ENCODE results near the gene UBE2O.
A peak's percentile ranks its signal among the peaks of the same experiment; 100 is the strongest.

UBE2O gene

DNA sequence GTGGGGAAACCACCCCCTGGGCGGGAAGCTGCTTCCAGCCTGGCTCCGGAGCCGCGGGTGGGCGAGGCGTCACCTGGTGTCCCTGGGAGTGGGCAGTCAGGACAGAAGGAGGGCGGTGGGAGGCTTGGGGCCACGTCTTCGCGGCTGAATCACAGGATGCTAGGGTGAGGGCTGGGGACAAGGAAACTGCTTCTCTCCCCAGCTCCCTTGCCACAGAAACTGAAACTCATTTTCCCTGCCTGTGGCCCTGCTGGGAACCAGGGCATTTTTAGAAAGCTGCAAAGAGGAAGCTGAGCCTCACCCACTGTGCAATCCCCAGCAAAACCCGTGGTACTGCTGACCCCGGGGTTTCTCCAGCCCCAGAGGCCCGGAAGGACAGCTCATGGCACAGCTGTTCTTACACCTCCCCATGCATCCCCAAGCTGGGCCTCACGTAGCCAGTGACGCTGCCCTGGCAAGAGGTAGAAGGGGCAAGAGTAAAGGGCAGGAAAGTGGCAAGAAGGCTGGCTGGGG lies 40.1 kb upstream of the UBE2O start:
- Mint-ChIP-seq H3K4me3 (peak overlapping the region; percentile 66), H3K27ac (peak overlapping the region; percentile 90), H3K36me3 (peaks cover 8% of the 10 kb centered on the region), H3K27me3 (no peaks in the 10 kb centered on the region), H3K4me1 (peaks cover 82% of the 10 kb centered on the region), H3K9me3 (no peaks in the 10 kb centered on the region)
- CTCF ChIA-PET: interaction anchor here (0.9 to 2.8 kb wide), 6 partner anchors 9 to 85 kb away, joined by 3 to 17 read pairs (median 8); partner anchors contain the start of genes AANAT and UBE2O
- DNase-seq: peak; percentile 70

DNA sequence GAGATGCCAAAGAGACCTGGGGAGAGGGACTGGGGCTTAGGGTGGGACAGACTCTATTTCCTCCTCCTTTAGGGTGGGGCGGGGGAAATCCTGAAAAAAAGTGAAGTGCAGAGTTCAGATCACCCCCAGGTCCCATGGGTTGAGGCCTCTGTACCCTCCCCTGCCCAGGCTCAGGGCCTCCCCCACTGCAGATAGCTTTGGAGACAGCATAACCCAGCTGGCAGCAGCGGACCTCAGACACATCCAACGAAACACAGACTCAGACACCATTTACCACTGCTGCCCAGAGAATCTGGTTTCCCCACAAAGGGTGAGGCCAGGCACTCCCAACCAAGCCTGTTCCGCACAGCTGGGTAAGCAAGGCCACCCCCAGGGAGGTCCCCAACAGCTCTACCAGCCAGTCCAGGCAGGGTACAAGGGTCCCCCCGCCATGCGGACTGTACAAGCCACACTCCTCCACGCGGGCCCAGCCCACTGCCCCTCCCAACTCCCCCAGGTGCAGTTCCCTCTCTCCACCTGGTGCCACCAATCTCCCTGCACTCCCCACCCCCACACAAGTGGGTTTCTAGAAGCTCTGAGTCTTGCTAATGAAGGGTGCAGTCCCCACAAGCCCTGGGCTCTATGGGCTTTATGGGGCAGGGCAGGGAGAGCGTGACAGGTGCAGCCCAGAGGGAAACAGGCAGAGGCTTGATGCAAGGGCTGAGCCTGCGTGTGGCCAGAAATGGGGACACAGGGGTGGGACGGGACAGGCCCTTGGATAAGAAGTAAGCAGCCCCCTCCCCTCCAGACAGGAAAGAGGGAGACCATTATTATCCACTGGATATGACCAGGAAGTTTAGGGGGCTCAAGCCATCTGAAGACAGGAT lies 39.4 kb upstream of the UBE2O start:
- H3K36me3 Mint-ChIP-seq: peaks cover 9% of the 10 kb centered on the region
- CTCF ChIA-PET: interaction anchor here (1.1 to 2.8 kb wide), 5 partner anchors 10 to 39 kb away, joined by 3 to 17 read pairs (median 10); partner anchors contain the start of genes AANAT and UBE2O
- no peaks in the 10 kb centered on the region for H3K9me3 Mint-ChIP-seq
- H3K27ac Mint-ChIP-seq: peak overlapping the region; percentile 90
- H3K4me3 Mint-ChIP-seq: peak overlapping the region; percentile 66
- H3K27me3 Mint-ChIP-seq: no peaks in the 10 kb centered on the region
- peaks cover 77% of the 10 kb centered on the region for H3K4me1 Mint-ChIP-seq
- DNase-seq: peak; percentile 31

DNA sequence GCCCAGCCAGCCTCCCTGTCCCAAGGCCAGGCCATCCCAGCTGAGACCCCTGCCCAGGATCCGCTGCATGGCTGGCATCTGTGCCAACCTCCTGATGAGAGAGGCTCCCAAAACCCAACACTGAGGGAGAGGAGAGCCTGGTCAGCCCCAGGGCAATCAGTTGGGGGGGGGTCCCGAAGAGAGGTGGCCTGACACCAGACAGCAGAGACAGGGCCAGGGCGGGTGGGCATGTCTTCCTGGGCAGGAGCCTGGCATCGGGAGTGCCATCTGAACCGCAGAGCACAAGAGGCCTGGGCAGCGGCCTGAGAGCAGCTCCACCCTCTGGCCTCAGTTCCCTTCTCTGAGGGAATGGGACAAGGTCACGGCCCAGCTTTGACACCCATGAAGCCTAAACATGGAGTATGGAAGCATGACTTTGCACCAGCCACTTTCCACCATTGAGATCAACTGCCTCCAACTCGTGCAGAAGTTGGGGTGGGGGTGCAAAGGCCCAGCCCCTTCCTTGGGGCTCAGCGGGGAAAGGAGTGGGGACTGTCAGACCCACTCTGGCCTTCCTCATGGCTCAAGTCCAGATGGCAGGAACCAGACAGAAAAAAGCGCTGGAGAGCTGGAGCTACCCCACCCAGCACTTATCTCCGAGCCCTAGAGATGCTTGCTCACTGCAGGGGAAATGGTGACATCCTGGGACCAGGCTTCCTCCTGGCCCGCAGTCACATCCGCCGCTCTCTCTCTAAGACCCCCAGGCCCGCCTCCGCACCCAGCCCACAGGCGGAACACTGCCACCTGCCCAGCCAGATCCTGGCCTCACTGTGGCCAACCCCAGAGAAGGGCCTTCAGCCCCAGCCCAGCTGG lies 38.5 kb upstream of the UBE2O start:
- peak; percentile 34 for DNase-seq
- peaks cover 71% of the 10 kb centered on the region for H3K4me1 Mint-ChIP-seq
- no peaks in the 10 kb centered on the region for H3K9me3 Mint-ChIP-seq
- H3K36me3 Mint-ChIP-seq: peaks cover 3% of the 10 kb centered on the region
- H3K4me3 Mint-ChIP-seq: peak overlapping the region; percentile 59
- CTCF ChIA-PET: interaction anchor here (1.0 to 2.8 kb wide), 4 partner anchors 10 to 24 kb away, joined by 3 to 17 read pairs (median 4); partner anchors contain the start of genes AANAT and RHBDF2
- peak overlapping the region; percentile 90 for H3K27ac Mint-ChIP-seq
- H3K27me3 Mint-ChIP-seq: no peaks in the 10 kb centered on the region

DNA sequence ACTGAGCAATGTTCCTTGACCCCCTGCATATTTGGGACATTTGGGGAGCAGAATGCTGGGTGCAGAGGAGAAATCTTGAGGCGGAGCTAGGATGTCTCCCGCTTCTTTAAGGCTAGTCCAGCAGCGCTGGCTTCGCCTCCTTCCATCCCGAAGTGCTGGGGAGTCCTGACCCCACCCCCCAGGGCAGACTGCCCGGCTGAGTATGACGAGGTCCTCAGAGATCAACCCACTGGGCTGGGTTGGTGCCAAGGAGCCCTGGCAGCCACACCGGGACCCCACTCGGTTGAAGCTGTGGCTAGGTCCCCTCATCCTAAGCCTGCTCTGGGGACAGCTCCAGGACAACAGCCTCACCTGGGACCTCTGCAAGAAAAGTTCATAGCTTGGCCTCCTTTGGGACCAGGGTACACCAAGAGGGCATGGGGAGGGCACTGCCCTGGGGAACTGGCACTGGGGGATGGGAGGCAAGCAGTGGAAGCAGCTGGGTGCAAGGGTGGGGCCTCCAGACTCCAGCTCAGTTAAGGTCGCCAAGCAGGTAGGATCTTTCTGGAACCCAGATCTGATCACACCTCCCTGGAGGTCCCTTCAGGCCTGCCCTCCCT lies 37.3 kb upstream of the UBE2O start:
- no peak overlapping the region for H3K4me3 Mint-ChIP-seq
- no peak overlapping the region for H3K27ac Mint-ChIP-seq
- CTCF ChIA-PET: interaction anchor here (1.0 to 1.6 kb wide), 4 partner anchors 11 to 23 kb away, joined by 3 to 4 read pairs (median 4); partner anchors contain the start of genes AANAT and RHBDF2
- peaks cover 65% of the 10 kb centered on the region for H3K4me1 Mint-ChIP-seq
- peaks cover 3% of the 10 kb centered on the region for H3K36me3 Mint-ChIP-seq
- no peaks in the 10 kb centered on the region for H3K9me3 Mint-ChIP-seq
- no peak for DNase-seq
- H3K27me3 Mint-ChIP-seq: no peaks in the 10 kb centered on the region

DNA sequence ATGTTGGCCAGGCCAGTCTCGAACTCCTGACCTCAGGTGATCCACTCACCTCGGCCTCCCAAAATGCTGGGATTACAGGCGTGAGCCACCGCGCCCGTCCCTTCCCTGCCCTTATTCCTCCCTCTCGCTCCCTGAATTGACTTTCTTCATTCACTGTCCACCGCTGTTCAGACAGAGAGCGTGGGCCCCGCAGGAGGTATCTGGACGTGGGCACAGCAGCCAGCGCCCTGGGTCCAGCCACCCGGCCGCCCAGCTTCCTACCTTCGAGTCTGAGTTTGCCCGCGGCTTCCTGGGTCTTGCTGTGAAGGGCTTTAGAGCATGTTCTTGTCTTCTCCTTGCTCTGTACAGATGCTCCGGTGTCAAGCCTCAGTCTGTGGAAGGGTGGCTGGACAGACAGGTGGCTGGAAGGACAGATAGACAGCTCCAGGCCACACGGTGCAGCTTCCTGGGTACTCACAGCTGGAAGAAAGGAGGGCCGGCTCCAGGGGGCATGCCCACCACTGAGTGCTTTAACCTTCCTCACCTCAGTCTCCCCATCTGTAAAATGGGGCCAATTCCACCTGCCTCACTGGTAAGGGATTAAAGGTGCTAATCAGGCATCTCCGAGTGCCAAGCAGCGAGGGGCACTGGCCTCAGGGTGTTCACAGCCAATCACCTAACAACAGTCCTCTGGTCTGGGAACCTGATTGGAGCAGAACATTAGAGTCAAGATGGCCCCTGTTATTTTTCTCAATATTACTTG lies 34.7 kb upstream of the UBE2O start:
- Mint-ChIP-seq H3K4me1 (peaks cover 39% of the 10 kb centered on the region), H3K27me3 (no peaks in the 10 kb centered on the region), H3K4me3 (no peak overlapping the region), H3K36me3 (peaks cover 10% of the 10 kb centered on the region), H3K9me3 (no peaks in the 10 kb centered on the region), H3K27ac (no peak overlapping the region)
- DNase-seq: no peak
- CTCF ChIA-PET: no interaction called here

DNA sequence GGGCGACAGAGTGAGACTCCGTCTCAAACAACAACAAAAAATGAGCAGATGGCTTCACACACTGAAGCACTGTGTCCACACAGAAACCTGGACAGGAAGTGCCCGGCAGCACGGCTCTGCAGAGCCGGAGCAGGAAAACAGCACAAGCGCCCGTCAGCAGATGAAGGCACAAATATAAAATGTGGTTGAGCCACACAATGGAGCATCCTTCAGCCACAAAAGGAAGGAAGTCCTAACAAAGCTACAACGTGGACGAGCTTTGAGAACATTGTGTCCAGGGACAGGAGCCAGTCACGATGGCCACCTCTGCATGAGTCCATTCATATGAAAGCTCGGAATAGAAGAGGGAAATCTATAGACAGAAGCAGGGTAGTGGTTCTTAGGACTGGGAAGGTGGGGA lies 32.6 kb upstream of the UBE2O start:
- peak overlapping the region; percentile 68 for H3K27ac Mint-ChIP-seq
- CTCF ChIA-PET: interaction anchor here (0.6 kb wide), 1 partner anchor 649 kb away, joined by 3 read pairs; no protein-coding TSS in a partner anchor
- H3K4me1 Mint-ChIP-seq: peaks cover 31% of the 10 kb centered on the region
- H3K9me3 Mint-ChIP-seq: no peaks in the 10 kb centered on the region
- H3K27me3 Mint-ChIP-seq: no peaks in the 10 kb centered on the region
- peaks cover 13% of the 10 kb centered on the region for H3K36me3 Mint-ChIP-seq
- H3K4me3 Mint-ChIP-seq: no peak overlapping the region
- DNase-seq: no peak

DNA sequence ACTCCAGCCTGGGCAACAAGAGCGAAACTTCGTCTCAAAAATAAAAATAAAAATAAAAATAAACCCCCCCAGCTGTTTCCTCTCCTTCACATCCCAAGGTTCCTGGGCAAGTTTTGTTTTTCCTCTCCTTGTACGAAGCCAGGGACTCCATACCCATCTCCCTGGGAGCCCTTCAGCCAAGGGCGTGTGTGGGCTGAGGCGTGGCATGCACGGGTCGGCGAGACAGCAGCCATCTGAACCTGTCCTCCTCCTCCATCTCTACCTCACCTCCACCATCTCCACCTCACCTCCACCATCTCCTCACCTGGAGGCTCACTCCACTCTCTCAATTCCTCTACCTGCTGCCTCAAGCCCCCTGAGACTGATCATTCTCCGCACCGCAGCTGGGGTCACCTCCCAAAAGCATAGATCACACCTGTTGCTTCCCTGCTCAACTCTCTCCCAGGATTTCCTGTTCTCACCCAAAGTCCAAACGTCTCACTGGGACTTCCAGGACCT lies 31.3 kb upstream of the UBE2O start:
- Mint-ChIP-seq H3K27me3 (no peaks in the 10 kb centered on the region), H3K27ac (no peak overlapping the region), H3K4me3 (no peak overlapping the region), H3K4me1 (peaks cover 21% of the 10 kb centered on the region), H3K9me3 (no peaks in the 10 kb centered on the region), H3K36me3 (peaks cover 17% of the 10 kb centered on the region)
- no peak for DNase-seq
- CTCF ChIA-PET: interaction anchor here (0.7 kb wide), 1 partner anchor 17 kb away, joined by 4 read pairs; the partner anchor contains the start of gene AANAT

DNA sequence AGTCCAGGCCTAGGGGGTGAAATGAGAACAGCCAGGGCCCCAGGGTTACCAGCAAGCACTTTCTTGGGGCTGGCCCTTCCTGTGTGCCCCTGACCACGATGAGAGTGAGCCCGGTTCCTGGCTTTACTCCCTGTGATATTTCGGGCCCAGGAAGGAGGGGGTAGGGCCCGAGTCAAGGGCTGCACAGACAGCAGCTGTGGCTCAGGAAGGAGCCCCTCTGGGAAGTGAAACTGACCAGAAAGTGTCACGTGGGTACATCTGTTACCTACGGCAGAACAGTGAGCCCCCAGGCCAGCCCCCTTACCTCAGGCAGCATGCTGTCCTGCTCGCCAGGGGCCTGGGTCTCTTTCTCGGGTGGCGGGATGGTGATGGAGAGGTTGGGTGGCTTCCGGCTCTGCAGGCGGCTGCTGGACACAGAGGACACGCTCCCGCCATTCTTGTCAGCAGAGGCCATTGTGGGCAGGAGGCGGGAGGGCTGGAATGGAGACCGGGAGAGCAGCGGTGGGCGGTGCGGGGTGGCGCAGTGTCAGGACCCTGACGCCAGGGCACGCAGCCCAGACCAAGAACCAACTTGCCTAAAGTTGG lies 28.2 kb upstream of the UBE2O start:
- no peak for DNase-seq
- Mint-ChIP-seq H3K9me3 (no peaks in the 10 kb centered on the region), H3K27ac (no peak overlapping the region), H3K4me3 (no peak overlapping the region), H3K36me3 (peaks cover 14% of the 10 kb centered on the region), H3K4me1 (peaks cover 13% of the 10 kb centered on the region), H3K27me3 (no peaks in the 10 kb centered on the region)
- CTCF ChIA-PET: no interaction called here

DNA sequence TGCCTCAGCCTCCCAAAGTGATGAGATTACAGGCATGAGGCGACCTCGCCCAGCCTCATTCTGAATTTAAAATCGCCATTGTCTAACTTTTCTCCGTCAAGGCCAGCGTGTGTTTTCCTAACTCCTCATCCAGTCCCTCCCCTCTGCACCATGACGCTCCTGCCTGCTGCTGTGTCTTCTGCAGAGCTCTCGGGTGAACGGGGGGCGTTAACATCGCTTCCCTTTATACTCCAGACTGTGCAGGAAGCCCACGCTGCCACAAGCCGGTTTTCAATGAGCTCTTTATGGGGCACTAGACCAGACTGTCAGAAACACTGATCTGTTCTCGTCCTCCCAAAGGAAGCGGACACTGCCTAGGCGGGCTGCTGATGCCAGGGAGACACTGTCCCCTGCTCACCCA lies 27.7 kb upstream of the UBE2O start:
- CTCF ChIA-PET: no interaction called here
- Mint-ChIP-seq H3K4me1 (peaks cover 13% of the 10 kb centered on the region), H3K27ac (no peak overlapping the region), H3K4me3 (no peak overlapping the region), H3K36me3 (peaks cover 14% of the 10 kb centered on the region), H3K9me3 (no peaks in the 10 kb centered on the region), H3K27me3 (no peaks in the 10 kb centered on the region)
- DNase-seq: no peak

DNA sequence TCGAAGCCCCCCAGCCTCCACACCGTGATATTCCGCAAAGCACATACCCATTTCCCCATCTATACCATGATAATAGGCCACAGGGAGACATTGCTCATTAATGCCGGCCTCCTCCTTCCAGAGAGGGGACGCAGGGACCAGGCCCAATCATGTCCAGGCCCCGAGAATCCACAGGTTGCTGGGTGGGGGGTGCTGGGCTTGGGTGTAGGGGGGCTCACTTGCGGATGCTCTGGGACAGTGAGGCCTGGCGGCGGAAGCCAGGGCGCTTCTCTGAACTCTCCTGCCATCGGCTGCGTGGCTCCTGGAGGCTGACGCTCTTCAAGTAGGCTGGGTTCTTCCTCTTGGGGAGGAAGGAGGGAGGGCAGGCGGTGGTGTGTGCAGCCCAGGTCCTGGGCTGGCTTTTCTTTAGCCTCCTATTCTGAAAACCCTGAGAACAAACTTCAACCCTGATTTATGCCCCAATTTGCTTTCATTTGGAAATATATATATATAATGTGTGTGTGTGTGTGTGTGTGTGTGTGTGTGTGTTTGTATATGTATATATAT lies 26.6 kb upstream of the UBE2O start:
- H3K4me3 Mint-ChIP-seq: no peak overlapping the region
- no peak overlapping the region for H3K27ac Mint-ChIP-seq
- DNase-seq: no peak
- H3K36me3 Mint-ChIP-seq: peaks cover 12% of the 10 kb centered on the region
- peaks cover 13% of the 10 kb centered on the region for H3K4me1 Mint-ChIP-seq
- no peaks in the 10 kb centered on the region for H3K27me3 Mint-ChIP-seq
- CTCF ChIA-PET: no interaction called here
- H3K9me3 Mint-ChIP-seq: no peaks in the 10 kb centered on the region

DNA sequence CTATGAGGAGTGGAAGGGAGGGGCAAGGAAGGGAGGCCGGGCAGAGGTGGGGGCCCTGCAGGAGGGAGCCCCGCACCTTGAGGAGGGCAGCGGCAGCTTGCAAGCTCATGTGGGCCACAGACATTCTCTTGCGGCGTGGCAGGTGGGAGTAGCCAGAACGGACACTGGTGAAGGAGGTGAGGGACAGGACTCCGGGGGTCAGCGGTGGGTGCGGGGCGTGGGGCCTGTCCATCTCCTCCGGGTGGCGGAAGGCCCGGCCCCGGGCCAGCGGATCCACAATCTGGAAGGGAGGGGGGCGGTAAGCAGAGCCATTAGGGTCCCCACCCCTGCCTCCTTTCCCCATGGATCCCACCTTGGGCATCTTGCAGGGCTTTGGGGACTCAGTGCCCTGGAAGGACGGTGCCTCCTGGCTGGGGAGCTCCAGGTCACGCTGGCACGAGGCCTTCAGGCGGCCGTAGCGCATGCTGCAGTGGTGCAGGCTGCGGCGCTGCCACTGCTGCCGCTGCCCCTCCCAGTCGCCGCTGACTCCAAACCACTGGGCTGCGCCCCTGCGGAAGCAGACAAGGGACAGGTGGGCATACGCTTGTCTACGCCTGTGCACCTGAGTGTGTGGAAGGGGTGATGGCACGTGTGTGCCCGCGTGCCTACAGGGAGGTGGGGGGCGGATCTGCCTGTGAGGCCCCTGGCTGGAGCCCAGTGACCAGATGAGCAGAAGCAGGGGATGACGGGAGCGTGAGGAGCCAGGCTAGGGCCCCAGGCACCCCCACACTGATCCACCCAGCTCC lies 26.0 kb upstream of the UBE2O start:
- peaks cover 7% of the 10 kb centered on the region for H3K36me3 Mint-ChIP-seq
- no peaks in the 10 kb centered on the region for H3K9me3 Mint-ChIP-seq
- DNase-seq: no peak
- no peaks in the 10 kb centered on the region for H3K27me3 Mint-ChIP-seq
- H3K27ac Mint-ChIP-seq: no peak overlapping the region
- CTCF ChIA-PET: no interaction called here
- H3K4me1 Mint-ChIP-seq: peaks cover 13% of the 10 kb centered on the region
- no peak overlapping the region for H3K4me3 Mint-ChIP-seq

DNA sequence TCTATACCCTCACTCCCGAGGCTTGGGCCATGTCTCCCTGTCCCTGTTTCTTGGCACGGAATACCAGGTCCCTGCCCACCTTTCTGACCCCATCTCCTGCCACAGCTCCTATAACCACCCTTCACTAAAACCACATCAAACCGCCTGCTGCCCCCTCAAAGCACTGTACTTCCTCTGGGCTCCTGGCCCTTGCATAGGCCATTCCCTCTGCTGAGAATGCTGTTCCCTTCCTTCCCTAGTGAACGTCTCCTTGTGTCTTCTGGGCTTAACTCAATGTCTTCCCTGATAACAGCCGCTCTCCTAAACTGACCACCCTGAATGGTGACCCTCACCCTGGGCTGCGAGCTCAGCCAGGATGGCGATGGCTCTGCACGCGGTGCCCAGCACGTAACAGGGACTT lies 25.1 kb upstream of the UBE2O start:
- H3K4me3 Mint-ChIP-seq: no peak overlapping the region
- no peak for DNase-seq
- peaks cover 7% of the 10 kb centered on the region for H3K36me3 Mint-ChIP-seq
- no peaks in the 10 kb centered on the region for H3K9me3 Mint-ChIP-seq
- CTCF ChIA-PET: no interaction called here
- peaks cover 13% of the 10 kb centered on the region for H3K4me1 Mint-ChIP-seq
- H3K27ac Mint-ChIP-seq: peak overlapping the region; percentile 4
- H3K27me3 Mint-ChIP-seq: no peaks in the 10 kb centered on the region

All from activated naive CD4-positive, alpha-beta T cell treated with anti-CD3 and anti-CD28 coated beads, Interleukin-2, amount 10 ng/mL, durations not matched to agents 7 days and 5 days (primary cell).